GM19043 (cell line): ENCODE measurements around the gene POU6F2.
"Not testable (repeated sequence)": the region's sequence is repeated elsewhere in the genome, so short reads cannot be mapped to it uniquely, and the experiment has no call there.

ENCODE experiments used
- ATAC-seq: cut with Tn5 transposase; IDR thresholded peaks from one replicate; pipeline ENCODE4 v1.9.1; 2021; ENCODE audit warnings: low read depth; ENCODE audit not compliant: unreplicated experiment

The POU6F2 gene

DNA sequence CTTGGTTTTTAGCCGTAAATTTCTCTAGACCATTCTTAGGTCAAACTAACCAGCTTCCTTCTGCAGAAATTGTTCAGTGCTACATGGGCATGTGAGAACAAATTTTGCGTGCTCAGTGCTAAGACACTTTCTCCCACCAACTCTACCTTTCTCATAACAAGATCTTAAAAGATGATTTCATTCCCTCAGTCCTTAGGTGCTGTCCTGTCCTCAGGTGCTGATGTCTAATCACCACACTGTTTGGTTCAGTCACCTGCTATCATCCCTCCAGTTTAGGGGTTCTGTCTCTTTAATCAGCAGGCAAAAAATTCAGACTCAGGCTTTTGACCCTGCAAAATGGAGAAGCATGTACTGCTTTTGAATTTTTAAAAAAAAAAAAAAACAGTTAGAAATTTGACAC, 361.0 kb downstream of the POU6F2 start:
- ATAC-seq, result no peak

GRCh38 chr7:39339591-39339990, 361.9 kb downstream of the POU6F2 start:
- ATAC-seq, result no peak

- ATAC-seq, result no peak
Observed at GRCh38 chr7:39341083-39341482, 363.4 kb downstream of the POU6F2 start.

- no peak for ATAC-seq
Observed at GRCh38 chr7:39342763-39343162, 365.1 kb downstream of the POU6F2 start.

GRCh38 chr7:39349452-39350123, 371.9 kb downstream of the POU6F2 start:
- ATAC-seq, result no peak

- no peak for ATAC-seq
Observed at GRCh38 chr7:39353615-39354376, 376.1 kb downstream of the POU6F2 start.

GRCh38 chr7:39355664-39356063, 378.0 kb downstream of the POU6F2 start:
- no peak for ATAC-seq

DNA sequence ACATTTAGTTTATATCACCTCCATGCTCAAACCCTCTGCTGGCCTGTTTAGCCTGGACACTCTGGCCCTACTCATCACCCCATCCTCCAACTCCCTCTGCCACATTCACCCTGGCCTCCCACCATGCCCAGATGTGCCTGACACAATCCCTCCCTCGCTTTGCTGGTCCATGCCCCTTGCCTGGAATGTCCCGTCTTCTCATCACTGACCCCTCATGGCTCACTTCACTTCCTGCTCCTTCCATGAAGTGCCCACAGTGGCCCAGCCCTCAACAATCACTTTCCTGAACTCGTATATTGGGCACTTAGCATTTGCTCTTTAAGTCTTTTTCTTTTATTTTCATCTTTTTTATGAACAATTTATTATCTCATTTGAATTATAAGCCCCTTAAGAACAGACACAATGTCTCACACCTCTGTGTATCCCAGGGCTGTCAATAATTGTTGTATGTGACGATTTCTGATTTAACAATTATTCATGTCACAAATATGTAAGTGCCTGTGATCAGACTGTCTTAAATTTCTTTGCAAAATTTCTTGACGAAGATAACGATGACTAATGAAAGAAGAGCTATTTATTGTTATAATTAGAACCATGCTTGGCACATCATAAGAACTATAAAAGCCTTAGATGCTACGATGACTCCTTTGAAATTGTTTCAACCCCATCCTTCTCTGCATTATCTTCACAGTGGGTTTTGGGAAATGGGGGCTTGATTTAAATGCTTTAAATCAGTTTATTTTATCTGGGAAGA, 378.6 kb downstream of the POU6F2 start:
- no peak for ATAC-seq

DNA sequence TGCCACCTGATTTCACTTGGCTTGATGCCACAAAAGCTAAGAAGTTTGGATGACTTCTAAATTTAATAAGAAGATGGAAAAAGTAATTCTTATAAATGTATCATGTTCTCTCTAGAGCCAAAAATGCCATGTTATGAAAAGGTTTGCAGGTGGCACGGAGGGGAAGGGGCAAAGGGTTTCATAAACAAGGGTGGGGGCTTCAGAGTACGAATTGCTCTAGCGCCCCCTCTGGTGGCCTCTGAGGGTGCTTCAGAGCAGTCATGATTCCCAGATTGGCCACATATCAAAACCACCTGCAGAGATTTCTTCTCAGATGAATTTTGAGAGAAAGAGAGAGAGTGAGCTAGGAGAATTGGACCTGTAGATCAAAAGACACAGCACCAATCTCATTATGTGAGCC, 379.9 kb downstream of the POU6F2 start:
- ATAC-seq, result no peak

DNA sequence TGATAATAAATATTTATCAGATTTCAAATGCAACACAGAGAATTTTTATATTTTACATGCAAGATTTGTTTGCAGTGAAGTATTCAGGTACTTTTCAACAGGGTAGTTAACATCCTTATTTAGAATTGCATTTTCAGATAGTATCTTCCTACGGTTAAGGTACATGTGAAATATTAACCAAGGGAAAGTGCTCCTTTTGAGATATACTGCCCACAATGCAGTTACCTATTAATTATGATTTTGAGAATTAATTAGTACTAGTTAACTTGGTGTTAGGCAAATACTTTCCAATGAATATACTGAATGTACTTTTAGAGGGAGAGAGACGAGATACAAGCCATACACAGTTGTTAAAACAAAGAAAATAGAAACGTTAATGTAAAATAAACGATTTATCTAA, 382.3 kb downstream of the POU6F2 start:
- peak; percentile 59 for ATAC-seq

DNA sequence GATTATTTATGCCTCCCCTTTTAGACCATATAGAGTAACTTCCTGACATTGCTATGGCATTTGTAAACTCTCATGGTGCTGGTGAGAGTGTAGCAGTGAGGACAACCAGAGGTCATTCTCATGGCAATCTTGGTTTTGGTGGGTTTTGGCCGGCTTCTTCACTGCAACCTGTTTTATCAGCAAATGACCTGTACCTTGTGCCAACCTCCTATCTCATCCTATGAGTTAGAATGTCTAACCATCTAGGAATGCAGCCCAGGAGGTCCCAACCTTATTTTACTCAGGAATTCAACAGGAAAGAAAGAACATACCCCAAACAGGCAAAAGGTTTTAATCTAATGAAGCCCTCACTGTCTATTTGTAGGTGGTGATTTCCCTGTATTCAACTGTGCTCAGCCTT, 383.1 kb downstream of the POU6F2 start:
- ATAC-seq, result no peak

DNA sequence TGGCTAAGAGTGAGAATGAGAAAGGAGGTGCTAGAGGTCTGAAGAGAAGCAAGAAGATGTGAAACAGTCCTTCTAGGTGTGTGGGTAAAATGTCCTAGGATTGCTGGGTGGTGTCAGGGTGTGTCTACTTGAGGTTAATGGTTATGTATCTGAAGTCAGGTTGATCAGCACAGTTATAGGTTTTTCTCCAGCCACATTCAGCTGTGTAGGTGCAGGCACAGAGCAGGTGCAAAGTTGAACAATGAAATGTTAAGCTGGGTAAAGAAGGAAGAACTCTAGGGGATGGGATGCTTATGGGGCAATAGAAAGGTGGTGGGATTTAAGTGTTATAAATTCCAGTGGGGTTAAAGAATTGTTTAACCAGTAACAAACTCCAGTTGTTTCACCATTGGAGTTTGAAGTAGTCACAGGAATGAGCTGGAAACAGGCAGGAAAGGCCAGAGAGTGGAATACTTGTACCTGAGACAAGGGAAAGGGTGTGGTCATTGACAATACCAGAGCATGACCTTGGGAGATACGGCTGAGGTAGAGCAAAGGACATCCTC, 388.1 kb downstream of the POU6F2 start:
- no peak for ATAC-seq

DNA sequence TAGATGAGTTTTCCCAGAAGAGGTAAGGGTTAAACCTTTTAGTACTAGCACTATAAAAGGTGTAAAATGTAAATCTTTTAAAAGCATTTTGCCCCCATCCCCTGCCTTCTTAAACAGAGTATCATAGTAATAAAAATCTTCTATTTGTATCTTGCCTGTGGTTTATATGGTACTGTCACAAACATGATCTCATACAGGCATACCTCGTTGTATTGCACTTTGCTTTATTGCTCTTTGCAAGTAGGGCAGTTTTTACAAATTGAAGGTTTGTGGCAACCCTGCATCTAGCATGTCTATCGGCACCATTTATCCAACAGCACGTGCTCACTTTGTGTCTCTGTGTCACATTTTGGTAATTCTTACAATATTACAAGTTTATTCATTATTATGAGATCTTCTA, 389.7 kb downstream of the POU6F2 start:
- ATAC-seq, result no peak

- no peak for ATAC-seq
Observed at GRCh38 chr7:39367943-39368342, 390.2 kb downstream of the POU6F2 start.

GRCh38 chr7:39372383-39372782, 394.7 kb downstream of the POU6F2 start:
- ATAC-seq, result no peak

DNA sequence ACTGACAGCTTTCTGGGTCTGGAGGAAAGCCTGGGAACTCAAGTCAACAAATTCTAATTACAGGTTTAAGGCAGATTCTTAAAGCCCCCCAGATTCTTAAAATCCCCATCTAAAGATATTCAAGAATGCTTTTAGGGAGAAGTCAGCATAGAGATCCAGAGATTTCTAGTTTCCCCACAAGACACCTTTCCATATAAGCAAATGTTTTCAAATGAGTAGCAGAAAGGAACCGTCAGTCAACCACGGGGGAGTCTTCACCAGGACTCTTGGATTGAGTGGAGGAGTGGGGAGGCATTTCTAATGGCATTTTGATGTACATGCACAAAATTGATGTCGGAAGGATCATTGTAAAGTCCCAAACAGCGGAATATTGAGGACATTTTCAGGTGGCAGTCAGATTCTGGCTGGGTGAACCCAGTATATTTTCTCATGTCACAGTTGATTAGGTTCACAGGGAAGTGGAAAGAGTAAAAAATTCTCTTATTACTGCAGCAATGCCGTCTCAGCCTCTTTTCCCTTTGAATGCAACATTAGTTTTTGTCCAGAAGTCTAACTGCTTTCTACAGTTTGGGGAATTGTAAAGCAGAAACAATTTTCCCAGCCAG, 396.8 kb downstream of the POU6F2 start:
- ATAC-seq, result no peak

- no peak for ATAC-seq
Observed at GRCh38 chr7:39375047-39375873, 397.6 kb downstream of the POU6F2 start.

GRCh38 chr7:39375874-39376190, 398.1 kb downstream of the POU6F2 start:
- no peak for ATAC-seq

DNA sequence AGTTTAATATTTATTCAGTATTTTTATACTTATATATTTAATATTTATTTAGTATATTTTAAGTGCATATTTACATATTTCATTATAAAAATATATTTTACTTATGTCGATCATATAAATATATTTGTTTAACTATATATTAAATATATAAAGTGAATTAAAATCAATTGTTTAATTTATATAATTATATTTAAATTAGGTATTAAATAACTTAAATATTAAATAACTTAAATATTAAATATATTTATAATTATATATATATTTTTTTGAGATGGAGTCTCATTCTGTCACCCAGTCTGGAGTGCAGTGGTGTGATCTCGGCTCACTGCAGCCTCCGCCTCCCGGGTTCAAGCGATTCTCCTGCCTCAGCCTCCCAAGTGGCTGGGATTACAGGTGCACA, 399.2 kb downstream of the POU6F2 start:
- not testable (repeated sequence) for ATAC-seq

DNA sequence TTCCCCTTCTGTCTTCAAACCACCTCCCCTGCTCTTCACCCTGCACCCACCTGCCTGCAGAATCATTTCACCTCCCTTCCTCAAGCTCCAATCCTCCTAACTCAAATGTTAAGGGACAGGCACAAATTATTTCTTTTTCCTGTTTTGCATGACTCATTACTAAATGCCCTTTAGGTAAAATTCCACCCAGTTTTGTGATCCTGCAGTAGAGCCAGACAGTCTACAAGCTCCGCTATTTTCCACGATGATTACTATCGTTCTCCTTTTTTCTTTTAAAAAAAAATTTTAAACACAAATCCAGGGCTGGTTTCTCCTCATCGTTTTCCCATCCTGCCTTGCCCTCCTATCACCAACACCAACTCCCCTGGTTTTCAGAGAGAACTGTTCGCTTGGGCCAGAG, 401.7 kb downstream of the POU6F2 start:
- no peak for ATAC-seq
